Peyer's patch (tissue), 4 donors: ENCODE results near the gene TTLL10. TPM values are rescaled to one million over a fixed set of nuclear protein-coding genes. Genes with fewer than 3 reads are reported as not detected.

Experiments
- DNase-seq, 3 donors: peaks; one replicate each; pipeline ENCODE4 v3.0.0-alpha.2; 2017 to 2019
- H3K27ac ChIP-seq, 4 donors: fragments of 200-600 bp; sonication (generic); one replicate each; pipeline ENCODE4 v1.5.1; 2016 to 2019
- H3K27me3 ChIP-seq, 2 donors: fragments of 200-600 bp; sonication (generic); one replicate each; pipeline ENCODE4 v1.5.1; 2019
- H3K36me3 ChIP-seq, 3 donors: fragments of 200-600 bp; sonication (generic); one replicate each; pipeline ENCODE4 v1.5.1; 2016 to 2019
- H3K4me1 ChIP-seq, 4 donors: fragments of 200-600 bp; sonication (generic); one replicate each; pipeline ENCODE4 v1.5.1; 2016 to 2019
- H3K4me3 ChIP-seq, 4 donors: fragments of 200-600 bp; sonication (generic); 1 replicate in 3 of 4; 2 replicates in 1 of 4; pipeline ENCODE4 v1.5.1; 2016 to 2019; ENCODE audit warnings: mild to moderate bottlenecking in 1 of 4
- H3K9me3 ChIP-seq, 4 donors: fragments of 200-600 bp; sonication (generic); one replicate each; pipeline ENCODE4 v1.5.1; 2016 to 2019; ENCODE audit warnings: mild to moderate bottlenecking in 1 of 4
- CTCF ChIP-seq, 6 experiments: fragments of 450-650 bp in 4 of 6; fragments of 200-600 bp in 2 of 6; sonication (generic) in 1 of 6; IDR thresholded peaks; one replicate each; pipeline ENCODE4 v1.5.1; 2017 to 2019; ENCODE audit warnings: antibody characterized with exemption in 6 of 6, mild to moderate bottlenecking in 3 of 6, moderate library complexity in 1 of 6
- POLR2A ChIP-seq, 2 donors: fragments of 450-650 bp; IDR thresholded peaks; one replicate each; pipeline ENCODE4 v1.5.1; 2017; ENCODE audit warnings: antibody characterized with exemption in 2 of 2, mild to moderate bottlenecking in 2 of 2, moderate library complexity in 2 of 2
- total RNA-seq, 4 donors: library from RNA; depleted of rRNA; stranded (reverse); fragments of >200 nt; gene quantifications; one replicate each; pipeline ENCODE4 v1.1.0, GENCODE V29; 2016

Gene TTLL10
- total RNA-seq, 4 donors from 2014 or later: 1.6 to 3.6 (median 1.8) TPM; not detected in 1

- no peaks in the 10 kb centered on the region for H3K4me1 ChIP-seq
- no peaks in the 10 kb centered on the region for H3K27me3 ChIP-seq
- no peak overlapping the region for H3K27ac ChIP-seq
- no peak overlapping the region for H3K4me3 ChIP-seq
- no peaks in the 10 kb centered on the region for H3K9me3 ChIP-seq
- peaks cover 0 to 97% (median 0%) of the 10 kb centered on the region in 3 donors for H3K36me3 ChIP-seq
- DNase-seq: no peak
- TF ChIP-seq POLR2A (IDR thresholded peaks at IDR 0.05) (no peak), CTCF (IDR thresholded peaks at IDR 0.05) (no peak)
These were observed 48.4 kb downstream of the TTLL10 start for GRCh38 chr1:1221887-1222574.

DNA sequence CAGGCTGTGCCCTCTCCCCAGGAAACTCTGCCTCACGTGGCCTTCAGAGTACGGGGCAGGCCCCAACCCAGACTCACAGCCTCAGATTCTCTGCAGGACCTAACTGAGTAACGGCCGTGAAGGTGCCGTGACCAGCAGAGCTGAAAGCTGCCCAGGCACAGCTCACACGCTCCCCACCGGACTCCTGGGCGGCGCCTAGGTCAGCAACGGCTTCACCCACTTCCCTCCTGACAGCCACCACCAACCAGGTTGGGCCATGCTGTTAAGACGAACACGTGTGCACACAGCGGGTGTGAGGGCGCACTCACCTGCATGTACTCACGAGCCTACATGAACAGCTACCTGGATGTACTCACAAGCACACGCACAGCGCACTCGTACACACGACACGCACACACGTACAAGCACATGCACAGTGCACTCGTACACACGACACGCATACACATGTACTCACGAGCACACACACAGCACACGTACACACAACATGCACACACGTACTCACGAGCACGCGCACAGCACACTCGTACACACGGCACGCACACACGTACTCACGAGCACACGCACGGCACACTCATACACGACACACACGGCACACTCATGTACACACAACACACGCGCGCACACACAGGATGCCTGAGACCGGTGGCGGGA is 49.0 kb downstream of the TTLL10 start:
- Histone ChIP-seq H3K9me3 (no peaks in the 10 kb centered on the region), H3K27ac (no peak overlapping the region), H3K36me3 (peaks cover 0 to 97% (median 0%) of the 10 kb centered on the region in 3 donors), H3K4me3 (no peak overlapping the region), H3K27me3 (no peaks in the 10 kb centered on the region), H3K4me1 (no peaks in the 10 kb centered on the region)
- DNase-seq: no peak
- no peak for TF ChIP-seq CTCF (IDR thresholded peaks at IDR 0.05)
- no peak for TF ChIP-seq POLR2A (IDR thresholded peaks at IDR 0.05)

- H3K36me3 ChIP-seq: peaks cover 0 to 97% (median 0%) of the 10 kb centered on the region in 3 donors
- TF ChIP-seq CTCF (IDR thresholded peaks at IDR 0.05) (no peak), POLR2A (IDR thresholded peaks at IDR 0.05) (no peak)
- H3K4me1 ChIP-seq: no peaks in the 10 kb centered on the region
- no peaks in the 10 kb centered on the region for H3K27me3 ChIP-seq
- no peak overlapping the region for H3K27ac ChIP-seq
- no peaks in the 10 kb centered on the region for H3K9me3 ChIP-seq
- no peak overlapping the region for H3K4me3 ChIP-seq
- DNase-seq: no peak
These were observed 49.6 kb downstream of the TTLL10 start for GRCh38 chr1:1223321-1223720.

DNA sequence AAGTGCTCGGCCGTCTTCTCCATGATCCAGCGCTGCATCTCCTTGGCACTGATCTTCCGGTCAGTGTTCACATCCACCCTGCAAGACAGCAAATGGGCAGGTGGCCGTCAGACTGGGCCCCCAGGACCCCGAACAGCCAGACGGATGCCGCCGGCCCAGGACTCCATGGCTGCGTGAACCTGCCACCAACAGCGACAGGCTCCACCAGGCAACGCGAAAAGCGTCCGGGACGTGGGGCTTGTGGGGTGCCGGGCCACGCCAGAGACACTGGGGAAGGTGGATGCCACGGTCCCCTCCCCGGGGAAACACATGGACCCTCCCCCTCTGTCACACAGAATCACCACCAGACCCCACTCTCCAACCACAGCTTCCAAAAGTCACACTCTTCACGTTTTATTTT is 50.2 kb downstream of the TTLL10 start:
- Histone ChIP-seq H3K27ac (no peak overlapping the region), H3K27me3 (no peaks in the 10 kb centered on the region), H3K36me3 (peaks cover 0 to 97% (median 0%) of the 10 kb centered on the region in 3 donors), H3K9me3 (no peaks in the 10 kb centered on the region), H3K4me1 (no peaks in the 10 kb centered on the region), H3K4me3 (no peak overlapping the region)
- no peak for TF ChIP-seq CTCF (IDR thresholded peaks at IDR 0.05)
- TF ChIP-seq POLR2A (IDR thresholded peaks at IDR 0.05): no peak
- no peak for DNase-seq

DNA sequence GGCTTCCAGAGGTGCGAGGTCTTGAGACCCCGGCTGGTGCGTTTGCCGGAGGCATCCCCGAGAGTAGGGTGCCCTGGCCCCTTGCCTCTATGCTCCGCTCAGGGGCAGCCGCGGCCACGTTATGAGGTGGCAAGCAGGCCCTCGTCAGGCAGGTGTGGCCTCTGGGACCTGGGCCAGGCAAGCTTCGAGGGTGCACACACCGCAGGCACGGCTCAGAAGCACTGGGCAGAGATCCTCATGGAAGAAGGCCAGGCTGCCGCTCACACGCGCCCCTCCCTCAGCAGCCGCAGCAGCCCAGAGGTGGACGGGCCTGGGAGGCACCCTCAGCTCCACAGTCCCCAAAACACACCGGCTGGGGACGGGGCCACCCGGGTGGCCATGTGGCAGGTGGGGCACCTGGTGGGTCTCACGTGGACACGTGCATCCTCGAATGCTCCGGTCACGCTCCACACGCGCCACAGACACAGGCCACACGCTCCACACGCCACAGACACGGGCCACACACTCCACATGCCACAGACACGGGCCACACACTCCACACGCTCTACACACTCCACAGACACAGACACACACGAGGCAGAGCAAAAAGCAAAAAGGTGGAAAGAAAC is 51.7 kb downstream of the TTLL10 start:
- Histone ChIP-seq H3K27me3 (no peaks in the 10 kb centered on the region), H3K9me3 (no peaks in the 10 kb centered on the region), H3K36me3 (peaks cover 0 to 91% (median 0%) of the 10 kb centered on the region in 3 donors), H3K27ac (no peak overlapping the region), H3K4me3 (no peak overlapping the region), H3K4me1 (peaks cover 3 to 14% (median 8%) of the 10 kb centered on the region in 4 donors)
- no peak for DNase-seq
- TF ChIP-seq POLR2A (IDR thresholded peaks at IDR 0.05) (no peak), CTCF (IDR thresholded peaks at IDR 0.05) (no peak)
